GM12875 (cell line): Measurements from ENCODE around the gene TPRA1.
"Not testable (repeated sequence)": the region's sequence is repeated elsewhere in the genome, so short reads cannot be mapped to it uniquely, and the experiment has no call there.

Source experiments
- H3K4me3 ChIP-seq: one replicate; pipeline ENCODE4 v1.5.1; 2011; ENCODE audit warnings: low read depth, low read length, control low read depth
- CTCF ChIP-seq: IDR thresholded peaks from 2 replicates; pipeline ENCODE4 v1.5.1; 2011; ENCODE audit warnings: low read depth, mild to moderate bottlenecking, control low read depth, inconsistent platforms, low read length, moderate library complexity, borderline replicate concordance; ENCODE audit not compliant: insufficient read depth

The TPRA1 gene

GRCh38 chr3:127607675-127608361, 17.3 kb upstream of the TPRA1 start:
- TF ChIP-seq CTCF: no peak

GRCh38 chr3:127606981-127607595, 16.6 kb upstream of the TPRA1 start:
- no peak overlapping the region for H3K4me3 ChIP-seq
- TF ChIP-seq CTCF: no peak

More at GRCh38 chr3:127607675-127608361, 17.3 kb upstream of the TPRA1 start:
- no peak overlapping the region for H3K4me3 ChIP-seq

- TF ChIP-seq CTCF: no peak
- no peak overlapping the region for H3K4me3 ChIP-seq
These were observed 15.7 kb upstream of the TPRA1 start for GRCh38 chr3:127606086-127606805.

- H3K4me3 ChIP-seq: not testable (repeated sequence)
These were observed 15.0 kb upstream of the TPRA1 start for GRCh38 chr3:127605547-127605946.

- no peak for TF ChIP-seq CTCF
- H3K4me3 ChIP-seq: no peak overlapping the region
These were observed 14.1 kb upstream of the TPRA1 start for GRCh38 chr3:127604546-127605165.

- TF ChIP-seq CTCF: no peak
- no peak overlapping the region for H3K4me3 ChIP-seq
These were observed 13.5 kb upstream of the TPRA1 start for GRCh38 chr3:127604035-127604434.

GRCh38 chr3:127600749-127601456, 10.4 kb upstream of the TPRA1 start:
- peak overlapping the region; percentile 35 for H3K4me3 ChIP-seq
- TF ChIP-seq CTCF: no peak
